ENCODE measurements around the gene RBMS1. TPM values are rescaled to one million over a fixed set of nuclear protein-coding genes. Genes with fewer than 3 reads are reported as not detected.

Gene RBMS1
- total RNA-seq, 5 donors from 2014 or later (not counting 1 experiment from before 2014, with no cell fraction given), result 94.2 to 137 (median 105) TPM

GRCh38 chr2:160494201-160494644 is 616 bp upstream of the RBMS1 start:
- DNase-seq (no peak), ATAC-seq (replicated peaks in 1 of 4) (no peak)
- H3K36me3 ChIP-seq (ENCODE audit: control insufficient read depth in 2 of 2, extremely low read depth in 1 of 2, insufficient read depth in 1 of 2, low read length in 1 of 2), result no peaks in the 10 kb centered on the region
- Mint-ChIP-seq H3K27me3 (no peaks in the 10 kb centered on the region), H3K27ac (peak overlapping the region; percentile 44 to 53), H3K9me3 (no peaks in the 10 kb centered on the region), H3K4me1 (peaks cover 33 to 47% (median 41%) of the 10 kb centered on the region in 3 donors), H3K4me3 (peak overlapping the region; percentile 74 to 97 (median 92)), H3K36me3 (no peaks in the 10 kb centered on the region)
- POLR2A ChIA-PET, result no interaction called here
- CTCF ChIA-PET, result interaction anchor here in 1 of 2 donors (0.6 kb wide), 1 partner anchor 164 kb away, joined by 3 read pairs; no protein-coding TSS in a partner anchor
- no peaks in the 10 kb centered on the region for H3K27me3 ChIP-seq (replicated peaks in 1 of 2; ENCODE audit: control insufficient read depth in 2 of 2, extremely low read depth in 1 of 2, insufficient read depth in 2 of 2, low read length in 1 of 2)
- WGBS (ENCODE audit: insufficient coverage), result no CpG with 5 or more reads among the region's 8 CpGs
- H3K27ac ChIP-seq (ENCODE audit: low read length), result no peak overlapping the region
- H3K4me3 ChIP-seq (ENCODE audit: control insufficient read depth in 1 of 2, extremely low read depth in 1 of 2, low read length in 1 of 2), result peak overlapping the region; percentile 23 to 70
- H3K9me3 ChIP-seq, result no peaks in the 10 kb centered on the region
- peaks cover 11 to 20% of the 10 kb centered on the region in 2 experiments for H3K4me1 ChIP-seq (ENCODE audit: control insufficient read depth in 1 of 2, extremely low read depth in 1 of 2, insufficient read depth in 2 of 2, low read length in 2 of 2)

- ChIA-PET CTCF (interaction anchor here (0.6 to 3.5 kb wide), 2 partner anchors 64 to 664 kb away, joined by 3 to 17 read pairs; no protein-coding TSS in a partner anchor), POLR2A (interaction anchor here in 1 of 2 donors (0.6 to 1.1 kb wide), 2 partner anchors 20 to 92 kb away, joined by 3 to 5 read pairs; no protein-coding TSS in a partner anchor)
- Mint-ChIP-seq H3K36me3 (no peaks in the 10 kb centered on the region), H3K4me1 (peaks cover 47 to 50% (median 49%) of the 10 kb centered on the region in 3 donors), H3K9me3 (no peaks in the 10 kb centered on the region), H3K27me3 (no peaks in the 10 kb centered on the region), H3K4me3 (peak overlapping the region; percentile 92 to 97 (median 92)), H3K27ac (peak overlapping the region; percentile 92 to 96)
- DNase-seq (peak; percentile 8 to 71 (median 49)), ATAC-seq (replicated peaks in 1 of 4) (peak; percentile 73 to 76 (median 75))
- H3K4me3 ChIP-seq (ENCODE audit: control insufficient read depth in 1 of 2, extremely low read depth in 1 of 2, low read length in 1 of 2), result peak overlapping the region; percentile 70 to 71
- no peaks in the 10 kb centered on the region for H3K27me3 ChIP-seq (replicated peaks in 1 of 2; ENCODE audit: control insufficient read depth in 2 of 2, extremely low read depth in 1 of 2, insufficient read depth in 2 of 2, low read length in 1 of 2)
- peak overlapping the region; percentile 78 for H3K27ac ChIP-seq (ENCODE audit: low read length)
- 0% methylated on average over 62 of the region's 66 CpGs for WGBS (ENCODE audit: insufficient coverage)
- no peaks in the 10 kb centered on the region for H3K36me3 ChIP-seq (ENCODE audit: control insufficient read depth in 2 of 2, extremely low read depth in 1 of 2, insufficient read depth in 1 of 2, low read length in 1 of 2)
- H3K9me3 ChIP-seq, result no peaks in the 10 kb centered on the region
- peaks cover 15 to 30% of the 10 kb centered on the region in 2 experiments for H3K4me1 ChIP-seq (ENCODE audit: control insufficient read depth in 1 of 2, extremely low read depth in 1 of 2, insufficient read depth in 2 of 2, low read length in 2 of 2)
Observed at GRCh38 chr2:160492401-160493226, 993 bp downstream of the RBMS1 start.

- H3K9me3 ChIP-seq, result no peaks in the 10 kb centered on the region
- H3K4me3 Mint-ChIP-seq, result peak overlapping the region; percentile 92 to 97 (median 92)
- no peaks in the 10 kb centered on the region for H3K27me3 Mint-ChIP-seq
- ATAC-seq (replicated peaks in 1 of 4), result no peak
- H3K27ac Mint-ChIP-seq, result peak overlapping the region; percentile 92 to 96
- no peak for DNase-seq
- H3K36me3 ChIP-seq (ENCODE audit: control insufficient read depth in 2 of 2, extremely low read depth in 1 of 2, insufficient read depth in 1 of 2, low read length in 1 of 2), result no peaks in the 10 kb centered on the region
- H3K36me3 Mint-ChIP-seq, result no peaks in the 10 kb centered on the region
- no peaks in the 10 kb centered on the region for H3K9me3 Mint-ChIP-seq
- POLR2A ChIA-PET, result no interaction called here
- no peaks in the 10 kb centered on the region for H3K27me3 ChIP-seq (replicated peaks in 1 of 2; ENCODE audit: control insufficient read depth in 2 of 2, extremely low read depth in 1 of 2, insufficient read depth in 2 of 2, low read length in 1 of 2)
- peaks cover 53 to 56% (median 55%) of the 10 kb centered on the region in 3 donors for H3K4me1 Mint-ChIP-seq
- H3K27ac ChIP-seq (ENCODE audit: low read length), result peak overlapping the region; percentile 78
- 43% methylated on average over 5 of the region's 10 CpGs for WGBS (ENCODE audit: insufficient coverage)
- H3K4me3 ChIP-seq (ENCODE audit: control insufficient read depth in 1 of 2, extremely low read depth in 1 of 2, low read length in 1 of 2), result peak overlapping the region; percentile 70 to 71
- CTCF ChIA-PET, result interaction anchor here in 1 of 2 donors (3.5 kb wide), 1 partner anchor 63 kb away, joined by 17 read pairs; no protein-coding TSS in a partner anchor
- peaks cover 15 to 37% of the 10 kb centered on the region in 2 experiments for H3K4me1 ChIP-seq (ENCODE audit: control insufficient read depth in 1 of 2, extremely low read depth in 1 of 2, insufficient read depth in 2 of 2, low read length in 2 of 2)
Observed at GRCh38 chr2:160491911-160492371, 1.7 kb downstream of the RBMS1 start.

DNA sequence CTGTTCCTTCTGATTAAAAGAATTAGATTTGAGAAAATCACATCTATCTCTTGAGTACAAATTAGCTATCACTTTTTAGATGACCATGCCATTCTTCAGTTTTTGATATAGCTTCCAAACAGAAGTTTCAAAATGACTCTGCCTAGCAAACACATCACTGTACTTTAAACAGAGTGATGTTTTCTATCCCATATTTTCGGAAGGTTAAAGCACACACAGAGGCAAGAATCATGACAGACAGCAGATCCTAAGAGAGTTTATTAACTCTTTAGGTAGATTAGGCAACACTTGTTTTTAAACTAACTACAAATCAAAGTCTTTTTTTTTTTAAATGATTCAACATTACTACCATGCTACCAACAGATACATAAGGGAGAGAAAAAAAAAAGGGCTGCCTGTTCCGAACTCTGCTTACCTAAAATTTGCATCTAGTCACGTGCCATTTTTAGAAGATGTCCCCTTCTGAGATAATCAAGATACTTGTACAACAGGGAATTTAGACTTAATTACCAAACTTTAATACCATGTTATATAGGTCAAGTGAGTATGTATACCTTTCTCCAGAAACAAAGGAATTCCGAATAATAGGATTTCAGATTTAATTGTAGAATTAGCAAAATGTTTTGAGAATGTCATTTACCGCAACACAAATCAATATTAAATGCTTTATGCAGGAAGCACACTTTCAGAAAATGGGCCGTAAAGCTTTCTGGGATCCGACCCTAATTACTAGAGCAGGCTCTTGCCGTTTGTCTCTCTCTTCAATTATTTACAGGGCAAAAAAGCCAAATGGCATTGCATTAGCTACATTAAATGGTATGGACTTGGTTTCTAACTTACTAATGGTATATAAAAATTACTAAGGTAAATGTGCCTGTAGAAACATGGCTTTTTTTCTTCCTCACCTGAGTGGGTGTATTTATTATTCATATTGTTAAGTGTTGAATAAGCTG is 2.6 kb downstream of the RBMS1 start:
- H3K4me3 ChIP-seq (ENCODE audit: control insufficient read depth in 1 of 2, extremely low read depth in 1 of 2, low read length in 1 of 2), result peak overlapping the region; percentile 70 to 71
- H3K27me3 ChIP-seq (replicated peaks in 1 of 2; ENCODE audit: control insufficient read depth in 2 of 2, extremely low read depth in 1 of 2, insufficient read depth in 2 of 2, low read length in 1 of 2), result no peaks in the 10 kb centered on the region
- Mint-ChIP-seq H3K9me3 (no peaks in the 10 kb centered on the region), H3K27me3 (no peaks in the 10 kb centered on the region), H3K4me1 (peaks cover 61 to 63% (median 61%) of the 10 kb centered on the region in 3 donors), H3K27ac (peak overlapping the region; percentile 92 to 96), H3K36me3 (no peaks in the 10 kb centered on the region), H3K4me3 (peak overlapping the region; percentile 92 to 97 (median 92))
- DNase-seq (no peak), ATAC-seq (replicated peaks in 1 of 4) (no peak)
- H3K36me3 ChIP-seq (ENCODE audit: control insufficient read depth in 2 of 2, extremely low read depth in 1 of 2, insufficient read depth in 1 of 2, low read length in 1 of 2), result no peaks in the 10 kb centered on the region
- peaks cover 15 to 45% of the 10 kb centered on the region in 2 experiments for H3K4me1 ChIP-seq (ENCODE audit: control insufficient read depth in 1 of 2, extremely low read depth in 1 of 2, insufficient read depth in 2 of 2, low read length in 2 of 2)
- ChIA-PET CTCF (interaction anchor here in 1 of 2 donors (3.5 kb wide), 1 partner anchor 62 kb away, joined by 17 read pairs; no protein-coding TSS in a partner anchor), POLR2A (no interaction called here)
- no CpG with 5 or more reads among the region's 8 CpGs for WGBS (ENCODE audit: insufficient coverage)
- no peaks in the 10 kb centered on the region for H3K9me3 ChIP-seq
- H3K27ac ChIP-seq (ENCODE audit: low read length), result peak overlapping the region; percentile 78

- Mint-ChIP-seq H3K27ac (peak overlapping the region; percentile 77 to 88), H3K27me3 (no peaks in the 10 kb centered on the region), H3K4me3 (peak overlapping the region in 2 of 3 donors; percentile 5 to 24), H3K36me3 (no peaks in the 10 kb centered on the region), H3K9me3 (no peaks in the 10 kb centered on the region), H3K4me1 (peaks cover 64 to 69% (median 67%) of the 10 kb centered on the region in 3 donors)
- Histone ChIP-seq H3K4me3 (ENCODE audit: control insufficient read depth in 1 of 2, extremely low read depth in 1 of 2, low read length in 1 of 2) (no peak overlapping the region), H3K27ac (ENCODE audit: low read length) (no peak overlapping the region), H3K36me3 (ENCODE audit: control insufficient read depth in 2 of 2, extremely low read depth in 1 of 2, insufficient read depth in 1 of 2, low read length in 1 of 2) (no peaks in the 10 kb centered on the region), H3K9me3 (no peaks in the 10 kb centered on the region), H3K27me3 (replicated peaks in 1 of 2; ENCODE audit: control insufficient read depth in 2 of 2, extremely low read depth in 1 of 2, insufficient read depth in 2 of 2, low read length in 1 of 2) (no peaks in the 10 kb centered on the region), H3K4me1 (ENCODE audit: control insufficient read depth in 1 of 2, extremely low read depth in 1 of 2, insufficient read depth in 2 of 2, low read length in 2 of 2) (peaks cover 18 to 57% of the 10 kb centered on the region in 2 experiments)
- ATAC-seq (replicated peaks in 1 of 4) (no peak), DNase-seq (no peak)
- WGBS (ENCODE audit: insufficient coverage), result no CpG with 5 or more reads among the region's 1 CpG
- ChIA-PET CTCF (interaction anchor here in 1 of 2 donors (1.0 to 1.4 kb wide), 2 partner anchors 34 to 60 kb away, joined by 3 to 4 read pairs; no protein-coding TSS in a partner anchor), POLR2A (interaction anchor here in 1 of 2 donors (0.7 kb wide), 1 partner anchor 155 kb away, joined by 3 read pairs; no protein-coding TSS in a partner anchor)
Observed at GRCh38 chr2:160489111-160489510, 4.5 kb downstream of the RBMS1 start.

All from T-cell (primary cell).